Measurements from ENCODE around the gene CD320.
"Not testable (repeated sequence)": the region's sequence is repeated elsewhere in the genome, so short reads cannot be mapped to it uniquely, and the experiment has no call there.

The CD320 gene

GRCh38 chr19:8321067-8321985, 13.2 kb upstream of the CD320 start, which contains the start of the genes NDUFA7 and RPS28:
TSS of gene NDUFA7 (minus strand) at chr19:8321375. CDS start at chr19:8321358, 17 bp downstream.
TSS of gene RPS28 (plus strand) at chr19:8321496. CDS start at chr19:8321531, 35 bp downstream.
- H3K9me3 ChIP-seq = no peaks in the 10 kb centered on the region
- H3K9ac ChIP-seq = peak within 1 kb of the TSS; percentile 98
- H3K4me3 ChIP-seq = peak within 1 kb of the TSS; percentile 83
- H3K4me1 ChIP-seq = peaks cover 71% of the 10 kb centered on the region
- H3K27ac ChIP-seq = peak within 1 kb of the TSS; percentile 95
- TF ChIP-seq Cebpa-rat (IDR thresholded peaks at IDR 0.05) = no peak
- H3K36me3 ChIP-seq = peaks cover 36% of the 10 kb centered on the region
- peak within 1 kb of the TSS; percentile 97 for H3K4me2 ChIP-seq
- peaks cover 34% of the 10 kb centered on the region for H4K20me1 ChIP-seq
- H3K27me3 ChIP-seq = no peaks in the 10 kb centered on the region

DNA sequence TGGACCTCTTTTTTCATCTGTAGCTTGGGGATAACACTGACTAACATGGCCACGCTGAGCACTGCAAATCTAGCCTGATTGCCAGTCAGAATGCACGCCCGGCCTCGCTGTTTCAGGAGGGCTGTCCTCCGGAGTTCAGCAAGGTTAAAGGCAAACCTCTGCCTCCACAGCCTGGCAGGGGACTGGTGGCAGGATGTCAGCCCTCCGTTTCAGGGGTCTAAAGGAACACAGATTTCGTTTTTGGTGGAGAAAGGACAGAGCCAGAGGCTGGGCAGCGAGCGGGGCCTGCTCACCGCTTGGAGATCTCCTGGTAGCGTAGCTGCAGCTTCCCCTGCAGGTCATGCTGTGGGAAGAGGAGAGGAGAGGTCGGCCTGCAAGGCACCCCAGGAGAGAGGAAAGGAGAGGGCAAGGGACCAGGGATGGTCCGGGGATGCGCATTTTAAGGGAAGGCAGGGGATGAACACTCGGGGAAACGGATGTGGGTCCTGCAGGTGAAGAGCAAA, 12.5 kb upstream of the CD320 start:
- no peak for TF ChIP-seq Cebpa-rat (IDR thresholded peaks at IDR 0.05)
- Histone ChIP-seq H3K27me3 (no peaks in the 10 kb centered on the region), H3K4me3 (peak overlapping the region; percentile 83), H3K4me1 (peaks cover 73% of the 10 kb centered on the region), H3K36me3 (peaks cover 43% of the 10 kb centered on the region), H3K9ac (peak overlapping the region; percentile 98), H4K20me1 (peaks cover 34% of the 10 kb centered on the region), H3K4me2 (peak overlapping the region; percentile 91), H3K27ac (peak overlapping the region; percentile 95), H3K9me3 (no peaks in the 10 kb centered on the region)

DNA sequence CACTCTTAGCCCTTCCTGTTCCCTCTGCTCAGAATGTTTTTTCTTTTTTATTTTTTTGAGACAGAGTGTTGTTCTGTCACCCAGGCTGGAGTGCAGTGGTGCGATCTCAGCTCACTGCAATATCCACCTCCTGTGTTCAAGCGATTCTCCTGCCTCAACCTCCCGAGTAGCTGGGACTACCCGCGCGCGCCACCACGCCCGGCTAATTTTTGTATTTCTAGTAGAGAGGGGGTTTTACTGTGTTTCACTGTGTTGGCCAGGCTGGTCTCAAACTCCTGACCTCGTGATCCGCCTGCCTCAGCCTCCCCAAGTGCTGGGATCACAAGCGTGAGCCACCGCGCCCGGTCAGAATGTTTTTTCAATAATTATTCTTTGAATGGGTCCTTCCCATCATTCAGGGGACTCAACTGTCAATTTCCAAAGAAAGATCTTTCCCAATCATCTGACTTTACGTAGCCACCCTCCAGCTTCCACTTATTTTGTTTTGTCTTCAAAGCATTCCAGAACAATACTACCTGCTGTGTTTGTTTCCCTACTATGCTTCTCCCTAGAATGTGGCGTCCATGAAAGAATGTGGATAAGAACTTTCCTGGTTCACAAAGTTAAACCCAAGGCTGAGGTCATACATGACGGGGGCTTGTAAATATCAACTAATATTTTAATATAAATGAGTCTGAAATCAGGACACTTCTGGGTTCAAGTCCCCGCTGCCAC, 11.8 kb upstream of the CD320 start:
- Histone ChIP-seq H3K36me3 (peaks cover 47% of the 10 kb centered on the region), H3K27ac (peak overlapping the region; percentile 95), H3K4me1 (peaks cover 73% of the 10 kb centered on the region), H3K4me2 (peak overlapping the region; percentile 91), H3K9me3 (no peaks in the 10 kb centered on the region), H3K9ac (peak overlapping the region; percentile 98), H4K20me1 (peaks cover 34% of the 10 kb centered on the region), H3K27me3 (no peaks in the 10 kb centered on the region), H3K4me3 (peak overlapping the region; percentile 83)
- no peak for TF ChIP-seq Cebpa-rat (IDR thresholded peaks at IDR 0.05)

GRCh38 chr19:8318835-8319234, 10.7 kb upstream of the CD320 start:
- not testable (repeated sequence) for H3K4me3 ChIP-seq, H3K9me3 ChIP-seq, H3K9ac ChIP-seq, H3K27ac ChIP-seq, H3K27me3 ChIP-seq
- H4K20me1 ChIP-seq = peaks cover 23% of the 10 kb centered on the region
- H3K36me3 ChIP-seq = peaks cover 47% of the 10 kb centered on the region
- peaks cover 61% of the 10 kb centered on the region for H3K4me1 ChIP-seq
- H3K4me2 ChIP-seq = peak overlapping the region; percentile 91

DNA sequence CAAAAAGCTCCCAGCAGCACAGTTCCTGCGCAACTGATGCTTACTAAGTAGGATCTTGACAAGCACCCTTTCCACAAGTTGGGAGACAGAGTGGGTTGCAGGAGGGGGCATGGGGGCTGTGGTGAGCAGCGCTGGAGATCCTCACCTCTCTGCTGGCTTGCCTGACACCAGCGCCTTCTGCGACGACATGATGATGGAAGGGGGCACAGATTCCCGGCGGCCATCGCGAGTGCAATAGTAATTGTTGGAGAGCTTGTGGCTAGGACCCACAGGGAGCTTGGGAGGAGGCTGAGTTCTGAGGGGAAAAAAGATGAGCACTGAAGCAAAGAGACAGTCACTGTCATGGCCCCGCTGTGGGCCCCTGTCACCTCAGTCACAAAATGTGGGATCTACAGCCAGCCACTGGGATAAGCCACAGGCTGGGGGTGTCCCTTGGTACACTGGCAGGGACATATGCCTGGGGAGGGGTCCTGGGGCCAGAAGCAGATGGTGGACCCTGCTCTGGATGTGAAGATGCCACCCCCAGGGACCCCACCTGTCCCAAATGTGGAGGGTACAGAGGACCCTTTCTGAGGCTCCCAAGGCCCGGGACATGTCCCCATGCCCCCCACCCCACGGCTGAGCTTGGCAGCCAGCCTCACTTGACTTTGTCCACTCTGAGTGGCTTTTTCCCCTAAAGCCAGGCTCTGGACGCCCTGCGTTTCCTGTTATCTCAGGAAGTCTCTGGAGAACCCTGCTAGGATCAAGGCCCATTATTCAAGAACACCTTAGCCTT, 8.4 kb upstream of the CD320 start:
- peak overlapping the region; percentile 56 for H3K9ac ChIP-seq
- peaks cover under 1% of the 10 kb centered on the region; the same call in 1 of the 2 replicates for H4K20me1 ChIP-seq
- TF ChIP-seq Cebpa-rat (IDR thresholded peaks at IDR 0.05) = no peak
- no peaks in the 10 kb centered on the region for H3K27me3 ChIP-seq
- H3K27ac ChIP-seq = peak overlapping the region; percentile 76
- H3K36me3 ChIP-seq = peaks cover 52% of the 10 kb centered on the region
- peaks cover 46% of the 10 kb centered on the region for H3K4me1 ChIP-seq
- H3K4me3 ChIP-seq = no peak overlapping the region
- H3K4me2 ChIP-seq = peak overlapping the region; percentile 65
- no peaks in the 10 kb centered on the region for H3K9me3 ChIP-seq

- H3K36me3 ChIP-seq = peaks cover 66% of the 10 kb centered on the region
Measured at GRCh38 chr19:8314981-8315640, 7.0 kb upstream of the CD320 start.

DNA sequence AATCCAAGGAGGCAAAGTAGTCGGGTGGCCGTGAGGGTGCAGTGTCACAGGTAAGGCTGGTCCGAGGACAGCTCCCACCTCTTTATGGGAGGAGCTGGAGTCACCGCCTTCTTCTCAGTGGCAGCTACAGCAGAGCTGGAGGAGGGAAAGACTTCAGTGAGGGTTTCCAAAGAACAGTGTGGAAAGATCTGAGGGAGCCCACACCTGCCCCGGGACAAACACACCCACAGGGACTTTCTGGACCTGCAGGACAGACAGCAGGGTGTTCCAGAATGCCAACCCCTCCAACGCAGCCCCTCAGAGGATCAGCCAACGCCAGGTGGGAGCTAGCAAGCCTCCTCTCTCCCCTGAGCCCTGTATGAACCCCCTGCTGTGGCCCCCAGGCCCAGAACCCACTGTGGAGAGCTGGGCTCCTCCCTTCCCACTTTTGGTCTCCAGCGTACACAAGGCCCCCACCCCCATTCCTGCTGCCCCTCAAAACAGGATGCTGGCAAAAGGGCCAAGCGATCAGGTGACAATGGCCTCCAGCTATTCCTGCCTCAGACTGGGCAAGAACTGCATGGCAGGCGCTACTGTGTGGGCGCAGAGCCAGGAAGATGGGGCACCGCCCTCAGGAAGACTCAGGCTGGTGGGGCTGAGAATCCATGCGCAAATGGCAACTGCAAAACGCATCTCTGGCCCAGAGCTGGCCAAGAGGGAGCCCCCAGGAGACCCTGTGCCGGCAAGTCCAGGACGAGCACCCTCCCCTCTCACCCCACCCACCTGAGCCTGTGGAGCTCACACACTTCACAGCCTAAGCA, 3.5 kb upstream of the CD320 start:
- Histone ChIP-seq H3K4me1 (peaks cover 26% of the 10 kb centered on the region), H3K27me3 (no peaks in the 10 kb centered on the region), H3K9me3 (no peaks in the 10 kb centered on the region), H3K36me3 (peaks cover 76% of the 10 kb centered on the region), H3K4me2 (no peak overlapping the region), H3K9ac (no peak overlapping the region), H4K20me1 (peaks cover 6% of the 10 kb centered on the region; the same call in 1 of the 2 replicates), H3K27ac (peak overlapping the region; percentile 49; the same call in 1 of the 2 replicates), H3K4me3 (no peak overlapping the region)
- no peak for TF ChIP-seq Cebpa-rat (IDR thresholded peaks at IDR 0.05)

More at GRCh38 chr19:8314981-8315640, 7.0 kb upstream of the CD320 start:
- H3K4me3 ChIP-seq, H3K27me3 ChIP-seq, H3K27ac ChIP-seq, H3K9me3 ChIP-seq, H4K20me1 ChIP-seq, H3K4me2 ChIP-seq: not testable (repeated sequence)
- H3K4me1 ChIP-seq = peaks cover 40% of the 10 kb centered on the region
- H3K9ac ChIP-seq = peak overlapping the region; percentile 15; the same call in 1 of the 2 replicates

GRCh38 chr19:8310342-8311055, 2.3 kb upstream of the CD320 start:
- Histone ChIP-seq H4K20me1 (peaks cover 17% of the 10 kb centered on the region; the same call in 1 of the 2 replicates), H3K9ac (no peak overlapping the region), H3K4me2 (no peak overlapping the region), H3K4me1 (peaks cover 32% of the 10 kb centered on the region), H3K27me3 (no peaks in the 10 kb centered on the region), H3K4me3 (no peak overlapping the region), H3K36me3 (peaks cover 75% of the 10 kb centered on the region), H3K9me3 (no peaks in the 10 kb centered on the region), H3K27ac (no peak overlapping the region)
- no peak for TF ChIP-seq Cebpa-rat (IDR thresholded peaks at IDR 0.05)
